ENCODE measurements around the gene ZBTB34. TPM values are rescaled to one million over a fixed set of nuclear protein-coding genes. Genes with fewer than 3 reads are reported as not detected.

The ZBTB34 gene
- total and polyA plus RNA-seq, 9 of the 15 experiments (the other 6 are each of a cell fraction or from before 2014, with no cell fraction given), result 2.7 to 15.6 (median 9.8) TPM

GRCh38 chr9:126860077-126860756, at the start of gene ZBTB34 (continued):
- peak; percentile 47 for TF ChIP-seq NCOR1 (IDR thresholded peaks at IDR 0.05)
- 0 out of 2 replicates have a peak, but pooled peaks have one; percentile 20 for TF ChIP-seq MTA2 (IDR thresholded peaks at IDR 0.05; ENCODE audit: low read depth)
- TF ChIP-seq GATAD2B (IDR thresholded peaks at IDR 0.05; ENCODE audit: borderline replicate concordance), result peak; percentile 71
- TF ChIP-seq ZNF76 (CRISPR knock-in tag; IDR thresholded peaks at IDR 0.05; ENCODE audit: borderline replicate concordance), result no peak
- TF ChIP-seq FOXJ3 (CRISPR knock-in tag; IDR thresholded peaks at IDR 0.05), result no peak
- peak; percentile 73 for TF ChIP-seq RBFOX2 (IDR thresholded peaks at IDR 0.05; ENCODE audit: low read depth, low read length)
- TF ChIP-seq NFIC (IDR thresholded peaks at IDR 0.05), result peak; percentile 35; the same call in 1 of the 2 replicates
- TF ChIP-seq RAD21 (CRISPR knock-in tag; conservative IDR thresholded peaks at IDR 0.05 in 1 of 2, IDR thresholded peaks at IDR 0.05 in 1 of 2), result peak; percentile 43 to 45
- 0 out of 2 replicates have a peak, but pooled peaks have one; percentile 20 for TF ChIP-seq L3MBTL2 (IDR thresholded peaks at IDR 0.05)
- 0 out of 2 replicates have a peak, but pooled peaks have one; percentile 33 for TF ChIP-seq MAX (CRISPR knock-in tag; IDR thresholded peaks at IDR 0.05)
- no peak for TF ChIP-seq PPARD (CRISPR knock-in tag; IDR thresholded peaks at IDR 0.05)
- TF ChIP-seq CTCF (IDR thresholded peaks at IDR 0.05 in 2 of 3, conservative IDR thresholded peaks at IDR 0.05 in 1 of 3; ENCODE audit: insufficient read depth in 2 of 3, low read depth in 1 of 3, low read length in 3 of 3), result peak; percentile 84 to 93 (median 85)
- peak; percentile 52 for TF ChIP-seq ETV1 (tag; conservative IDR thresholded peaks at IDR 0.05; ENCODE audit: low read depth)
- TF ChIP-seq TFAP4 (CRISPR knock-in tag; IDR thresholded peaks at IDR 0.05; ENCODE audit: borderline replicate concordance), result peak; percentile 35; the same call in 1 of the 2 replicates
- TF ChIP-seq CREB1 (IDR thresholded peaks at IDR 0.05), result no peak
- 0 out of 2 replicates have a peak, but pooled peaks have one; percentile 20 for TF ChIP-seq CREB1 (CRISPR knock-in tag; IDR thresholded peaks at IDR 0.05)
- TF ChIP-seq KLF16 (IDR thresholded peaks at IDR 0.05), result peak; percentile 53; the same call in 1 of the 2 replicates
- peak; percentile 56 to 58; a peak in 2 of 4 replicates for TF ChIP-seq MNT (conservative IDR thresholded peaks at IDR 0.05)
- TF ChIP-seq ZNF311 (CRISPR knock-in tag; IDR thresholded peaks at IDR 0.05), result no peak
- TF ChIP-seq EGR1 (conservative IDR thresholded peaks at IDR 0.05), result peak; percentile 86
- peak; percentile 26 for TF ChIP-seq HMGN3 (IDR thresholded peaks at IDR 0.05; ENCODE audit: borderline replicate concordance, extremely low read depth, insufficient read length, low read depth, low read length)
- peak; percentile 94 for TF ChIP-seq GATAD2A (IDR thresholded peaks at IDR 0.05)
- no peak for TF ChIP-seq NFXL1 (CRISPR knock-in tag; IDR thresholded peaks at IDR 0.05)
- no peak for TF ChIP-seq LARP7 (IDR thresholded peaks at IDR 0.05)
- peak; percentile 17; the same call in 1 of the 2 replicates for TF ChIP-seq C11orf30 (IDR thresholded peaks at IDR 0.05; ENCODE audit: low read depth)

All from K562 (cell line).